ENCODE measurements around the gene KIAA0753. TPM values are rescaled to one million over a fixed set of nuclear protein-coding genes. Genes with fewer than 3 reads are reported as not detected.

KIAA0753 gene
- total RNA-seq, 1 donor from 2014 or later: 15.7 TPM

GRCh38 chr17:6547336-6547735 lies 93.2 kb downstream of the KIAA0753 start:
- no peak for DNase-seq (ENCODE audit: low read depth)
- no peak overlapping the region for H3K4me3 ChIP-seq (ENCODE audit: low read depth, low read length)
- TF ChIP-seq CTCF (conservative IDR thresholded peaks at IDR 0.05; ENCODE audit: low read depth, low read length): no peak

DNA sequence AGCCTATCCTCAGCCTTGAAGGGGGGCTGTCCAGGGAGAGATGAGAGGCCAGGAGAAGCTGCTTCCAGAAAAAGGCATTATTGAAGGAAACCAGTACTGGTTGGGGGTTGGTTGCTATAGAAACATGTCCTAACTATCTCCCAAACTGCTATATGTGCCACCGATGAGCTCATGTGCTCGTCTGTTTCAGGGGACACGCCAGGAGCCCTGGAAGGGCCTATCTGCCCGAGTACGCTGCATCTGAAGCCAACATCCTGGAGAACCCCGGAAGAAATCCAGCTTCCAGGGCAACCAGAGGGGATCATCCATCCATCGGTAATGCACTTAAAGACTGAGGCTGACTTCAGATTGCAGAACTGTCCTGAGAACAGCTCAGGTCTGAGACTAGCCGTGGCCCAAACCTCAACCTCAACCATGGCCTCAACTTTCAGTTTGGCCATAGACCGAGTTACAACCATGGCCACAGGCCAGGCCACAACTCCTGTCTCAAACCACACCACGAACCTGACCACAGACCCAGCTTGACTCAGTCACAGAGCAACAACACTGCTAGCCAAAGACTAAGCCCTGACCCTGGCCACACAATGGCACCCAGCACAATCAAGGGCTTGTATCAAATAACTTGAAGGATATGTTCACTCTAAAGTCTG lies 94.3 kb downstream of the KIAA0753 start:
- no peak overlapping the region for H3K4me3 ChIP-seq (ENCODE audit: low read depth, low read length)
- DNase-seq (ENCODE audit: low read depth): no peak
- no peak for TF ChIP-seq CTCF (conservative IDR thresholded peaks at IDR 0.05; ENCODE audit: low read depth, low read length)

- TF ChIP-seq CTCF (conservative IDR thresholded peaks at IDR 0.05; ENCODE audit: low read depth, low read length): no peak
- no peak overlapping the region for H3K4me3 ChIP-seq (ENCODE audit: low read depth, low read length)
- no peak for DNase-seq (ENCODE audit: low read depth)
Observed at GRCh38 chr17:6545291-6545690, 95.2 kb downstream of the KIAA0753 start.

DNA sequence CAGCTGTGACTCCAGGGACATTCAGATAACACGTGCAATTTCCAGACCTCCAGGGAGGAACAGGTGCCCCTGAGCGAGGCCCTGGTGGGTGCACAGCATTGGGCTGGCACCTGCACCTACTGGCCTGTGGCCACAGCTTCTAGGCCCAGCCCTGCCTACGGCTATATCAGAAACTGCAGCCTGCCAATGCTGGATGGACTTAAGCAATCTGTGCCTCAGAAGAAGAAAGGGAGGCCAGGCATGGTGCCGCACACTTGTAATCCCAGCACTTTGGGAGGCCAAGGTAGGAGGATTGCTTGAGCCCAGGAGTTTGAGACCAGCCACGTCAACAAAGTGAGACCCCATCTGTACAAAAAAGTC lies 96.5 kb downstream of the KIAA0753 start:
- no peak for TF ChIP-seq CTCF (conservative IDR thresholded peaks at IDR 0.05; ENCODE audit: low read depth, low read length)
- no peak for DNase-seq (ENCODE audit: low read depth)

GRCh38 chr17:6543079-6544010 lies 97.2 kb downstream of the KIAA0753 start:
- H3K4me3 ChIP-seq (ENCODE audit: low read depth, low read length): no peak overlapping the region
- TF ChIP-seq CTCF (conservative IDR thresholded peaks at IDR 0.05; ENCODE audit: low read depth, low read length): no peak
- no peak for DNase-seq (ENCODE audit: low read depth)

More for the DNA sequence above, 96.5 kb downstream of the KIAA0753 start:
- H3K4me3 ChIP-seq (ENCODE audit: low read depth, low read length): no peak overlapping the region

DNA sequence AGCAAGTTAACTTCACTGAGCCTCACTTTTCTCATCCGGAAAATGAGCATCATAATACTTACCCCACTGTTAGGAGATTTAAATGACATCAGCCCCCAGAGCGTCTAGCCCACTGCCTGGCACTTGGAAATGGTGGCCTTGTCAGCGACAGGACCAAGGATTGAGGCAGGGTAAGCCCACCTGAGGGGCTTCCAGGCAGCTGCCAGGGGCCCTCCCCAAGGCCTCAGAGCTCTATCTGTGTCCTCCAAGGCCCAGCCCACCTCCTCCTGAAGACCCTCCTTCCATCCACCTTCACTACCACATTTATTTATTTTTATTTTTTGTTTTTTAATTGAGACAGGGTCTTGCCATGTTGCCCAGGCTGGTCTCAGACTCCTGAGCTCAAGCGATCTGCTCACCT lies 97.9 kb downstream of the KIAA0753 start:
- DNase-seq (ENCODE audit: low read depth): no peak
- H3K4me3 ChIP-seq (ENCODE audit: low read depth, low read length): no peak overlapping the region
- no peak for TF ChIP-seq CTCF (conservative IDR thresholded peaks at IDR 0.05; ENCODE audit: low read depth, low read length)
